Neural progenitor cell (in vitro differentiated cells): ENCODE measurements around the gene LPP.

Experiments used
- CTCF ChIP-seq: fragments of 200-600 bp; sonication (generic); IDR thresholded peaks from 2 replicates; pipeline ENCODE4 v1.5.1; 2017; ENCODE audit warnings: antibody characterized with exemption, mild to moderate bottlenecking
- EZH2 ChIP-seq: fragments of 200-600 bp; sonication (generic); IDR thresholded peaks from 2 replicates; pipeline ENCODE4 v1.6.1; 2017; ENCODE audit warnings: antibody characterized with exemption, mild to moderate bottlenecking, moderate library complexity
- EZH2phosphoT487 ChIP-seq: fragments of 200-600 bp; sonication (generic); IDR thresholded peaks from 2 replicates; pipeline ENCODE4 v1.6.1; 2017; ENCODE audit warnings: antibody characterized with exemption

GRCh38 chr3:188309437-188310269 lies 155.7 kb downstream of the LPP start:
- TF ChIP-seq CTCF (no peak), EZH2 (no peak), EZH2phosphoT487 (no peak)
